SK-N-SH treated with all-trans-retinoic acid at 6 μM for 48 hours (cell line): ENCODE measurements around the gene ARHGAP26.
A peak's percentile ranks its signal among the peaks of the same experiment; 100 is the strongest.

ENCODE experiments used
- ATAC-seq: fragments of 200-7000 bp; cut with Tn5 transposase; 3 replicates; pipeline ENCODE4 v1.9.1; 2020; ENCODE audit warnings: mild to moderate bottlenecking, moderate library complexity
- BACH2 ChIP-seq: fragments of 250-450 bp; sonication (Bioruptor Pico); IDR thresholded peaks from 2 replicates; pipeline ENCODE4 v1.9.0; 2021; ENCODE audit warnings: mild to moderate bottlenecking, borderline replicate concordance
- CREB5 ChIP-seq: fragments of 250-450 bp; sonication (Bioruptor Pico); IDR thresholded peaks from 2 replicates; pipeline ENCODE4 v1.5.1; 2020; ENCODE audit warnings: low read depth, mild to moderate bottlenecking, moderate library complexity
- CSDC2 ChIP-seq: fragments of 250-450 bp; sonication (Bioruptor Pico); IDR thresholded peaks from 2 replicates; pipeline ENCODE4 v1.5.0; 2020; ENCODE audit warnings: mild to moderate bottlenecking, moderate library complexity
- CSRNP3 ChIP-seq: fragments of 250-450 bp; sonication (Bioruptor Pico); IDR thresholded peaks from 2 replicates; pipeline ENCODE4 v1.5.1; 2021; ENCODE audit warnings: mild to moderate bottlenecking, moderate library complexity
- ESRRG ChIP-seq: fragments of 250-450 bp; sonication (Bioruptor Pico); IDR thresholded peaks from 2 replicates; pipeline ENCODE4 v1.6.1; 2021; ENCODE audit warnings: mild to moderate bottlenecking
- ISL1 ChIP-seq: fragments of 250-450 bp; sonication (Bioruptor Pico); IDR thresholded peaks from 2 replicates; pipeline ENCODE4 v2.1.2; 2022; ENCODE audit warnings: mild to moderate bottlenecking, moderate library complexity
- OSR1 ChIP-seq: fragments of 250-450 bp; sonication (Bioruptor Pico); IDR thresholded peaks from 2 replicates; pipeline ENCODE4 v1.8.0; 2022; ENCODE audit warnings: moderate library complexity, mild to moderate bottlenecking, inconsistent platforms
- PATZ1 ChIP-seq: fragments of 250-450 bp; sonication (Bioruptor Pico); IDR thresholded peaks from 2 replicates; pipeline ENCODE4 v1.8.0; 2020; ENCODE audit warnings: mild to moderate bottlenecking, moderate library complexity, borderline replicate concordance
- POU6F1 ChIP-seq: fragments of 250-450 bp; sonication (Bioruptor Pico); IDR thresholded peaks from 2 replicates; pipeline ENCODE4 v1.8.0; 2021; ENCODE audit warnings: low read depth, mild to moderate bottlenecking, moderate library complexity, borderline replicate concordance
- SNAI2 ChIP-seq: fragments of 250-450 bp; sonication (Bioruptor Pico); IDR thresholded peaks from 2 replicates; pipeline ENCODE4 v1.5.0; 2020; ENCODE audit warnings: mild to moderate bottlenecking, moderate library complexity
- TCF4 ChIP-seq: fragments of 250-450 bp; sonication (Bioruptor Pico); IDR thresholded peaks from 2 replicates; pipeline ENCODE4 v1.8.0; 2021; ENCODE audit warnings: mild to moderate bottlenecking, moderate library complexity, borderline replicate concordance
- TOX ChIP-seq: fragments of 250-450 bp; sonication (Bioruptor Pico); IDR thresholded peaks from 2 replicates; pipeline ENCODE4 v1.8.0; 2021; ENCODE audit warnings: mild to moderate bottlenecking, moderate library complexity, borderline replicate concordance
- TSHZ2 ChIP-seq: fragments of 250-450 bp; sonication (Bioruptor Pico); IDR thresholded peaks from 2 replicates; pipeline ENCODE4 v1.5.0; 2020; ENCODE audit warnings: mild to moderate bottlenecking, moderate library complexity
- ZC3H10 ChIP-seq: fragments of 250-450 bp; sonication (Bioruptor Pico); IDR thresholded peaks from 2 replicates; pipeline ENCODE4 v1.5.1; 2021; ENCODE audit warnings: mild to moderate bottlenecking, moderate library complexity
- ZFP3 ChIP-seq: fragments of 250-450 bp; sonication (Bioruptor Pico); IDR thresholded peaks from 2 replicates; pipeline ENCODE4 v1.5.0; 2020; ENCODE audit warnings: mild to moderate bottlenecking, moderate library complexity
- ZFP30 ChIP-seq: fragments of 450-650 bp; formaldehyde crosslinking; IDR thresholded peaks from 2 replicates; pipeline ENCODE4 v1.5.0; 2022; ENCODE audit warnings: mild to moderate bottlenecking, moderate library complexity
- ZNF565 ChIP-seq: fragments of 450-650 bp; formaldehyde crosslinking; conservative IDR thresholded peaks from 2 replicates; pipeline ENCODE4 v1.5.0; 2020; ENCODE audit warnings: low read depth, mild to moderate bottlenecking, moderate library complexity
- ZNF70 ChIP-seq: fragments of 450-650 bp; formaldehyde crosslinking; IDR thresholded peaks from 2 replicates; pipeline ENCODE4 v1.5.0; 2020; ENCODE audit warnings: mild to moderate bottlenecking, moderate library complexity

The ARHGAP26 gene

GRCh38 chr5:143044265-143044664, 274.1 kb downstream of the ARHGAP26 start:
- ATAC-seq: no peak; the same call in 2 of the 3 replicates
- TF ChIP-seq POU6F1 (CRISPR knock-in tag): no peak
- TF ChIP-seq ZNF70 (CRISPR knock-in tag): no peak
- no peak for TF ChIP-seq ISL1 (CRISPR knock-in tag)
- TF ChIP-seq SNAI2 (CRISPR knock-in tag): no peak
- no peak for TF ChIP-seq CREB5 (CRISPR knock-in tag)

GRCh38 chr5:143045062-143045461, 274.9 kb downstream of the ARHGAP26 start:
- no peak for TF ChIP-seq OSR1
- peak; percentile 27; the same call in 1 of the 3 replicates for ATAC-seq

- no peak for ATAC-seq
- TF ChIP-seq CSDC2 (CRISPR knock-in tag): no peak
- no peak for TF ChIP-seq TOX (CRISPR knock-in tag)
- TF ChIP-seq CREB5 (CRISPR knock-in tag): no peak
- no peak for TF ChIP-seq ZFP3
- no peak for TF ChIP-seq BACH2 (CRISPR knock-in tag)
- TF ChIP-seq ZNF565 (CRISPR knock-in tag): no peak
- no peak for TF ChIP-seq ZFP30 (CRISPR knock-in tag)
- no peak for TF ChIP-seq TSHZ2 (CRISPR knock-in tag)
Measured at GRCh38 chr5:143046314-143046713, 276.1 kb downstream of the ARHGAP26 start.

GRCh38 chr5:143047091-143047490, 276.9 kb downstream of the ARHGAP26 start:
- ATAC-seq: no peak
- no peak for TF ChIP-seq CSDC2 (CRISPR knock-in tag)
- TF ChIP-seq ZFP30 (CRISPR knock-in tag): no peak
- no peak for TF ChIP-seq CSRNP3 (CRISPR knock-in tag)
- TF ChIP-seq ZNF70 (CRISPR knock-in tag): no peak
- TF ChIP-seq OSR1: no peak
- TF ChIP-seq CREB5 (CRISPR knock-in tag): no peak
- no peak for TF ChIP-seq TCF4 (CRISPR knock-in tag)
- TF ChIP-seq POU6F1 (CRISPR knock-in tag): no peak
- TF ChIP-seq ESRRG: no peak
- no peak for TF ChIP-seq ZC3H10 (CRISPR knock-in tag)
- no peak for TF ChIP-seq TSHZ2 (CRISPR knock-in tag)
- no peak for TF ChIP-seq ZNF565 (CRISPR knock-in tag)
- TF ChIP-seq PATZ1 (CRISPR knock-in tag): no peak
